Left renal pelvis (tissue), 4 donors: Measurements from ENCODE around the gene FOXO1. TPM values are rescaled to one million over a fixed set of nuclear protein-coding genes. Genes with fewer than 3 reads are reported as not detected.
"Not testable (repeated sequence)": the region's sequence is repeated elsewhere in the genome, so short reads cannot be mapped to it uniquely, and the experiment has no call there.

Experiments used
- DNase-seq, 4 donors: peaks; one replicate each; pipeline ENCODE4 v3.0.0-alpha.2; 2013; ENCODE audit warnings: low read depth in 4 of 4, low spot score in 3 of 4
- polyA plus RNA-seq, 4 donors: library from polyadenylated mRNA; unstranded; fragments of 120-200 nt; gene quantifications; one replicate each; pipeline ENCODE4 v1.2.1, GENCODE V29; 2013; ENCODE audit not compliant: insufficient read length in 4 of 4

Gene FOXO1
- polyA plus RNA-seq, 4 donors = 11.7 to 21.0 (median 16.3) TPM

DNA sequence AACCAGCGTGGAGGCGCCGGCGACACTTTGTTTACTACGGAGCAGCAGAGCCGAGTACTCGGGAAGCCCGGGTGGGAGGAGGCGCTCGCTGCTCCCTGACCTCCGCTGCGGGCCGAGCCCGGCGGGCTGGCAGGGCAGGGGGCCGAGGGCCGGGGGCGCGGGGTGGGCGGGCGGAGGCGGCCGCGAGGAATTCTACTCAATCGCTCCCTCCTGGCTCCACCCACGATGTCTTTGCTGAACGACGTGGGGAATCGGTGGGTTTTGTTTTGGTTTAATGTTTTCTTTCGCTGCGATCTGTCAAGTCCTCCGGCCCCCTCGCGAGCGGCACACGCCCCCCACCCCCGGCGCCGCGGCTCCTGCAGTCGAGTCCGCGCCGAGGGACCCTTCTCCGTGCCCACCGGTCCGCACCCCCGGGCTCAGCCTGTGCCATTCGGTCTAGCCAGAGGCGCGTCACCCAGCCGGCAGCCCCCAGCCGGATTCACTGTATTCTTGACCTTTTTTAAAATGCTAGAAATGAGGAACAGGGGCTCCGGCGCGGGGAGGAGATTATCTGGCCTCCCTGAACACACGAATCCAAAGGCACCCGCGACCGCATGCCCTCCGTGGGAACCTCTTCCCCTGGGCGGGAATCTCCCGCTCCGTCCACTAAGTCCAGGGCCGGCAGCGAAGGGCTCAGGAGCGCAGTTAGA, 636 bp upstream of the FOXO1 start:
- no peak for DNase-seq

DNA sequence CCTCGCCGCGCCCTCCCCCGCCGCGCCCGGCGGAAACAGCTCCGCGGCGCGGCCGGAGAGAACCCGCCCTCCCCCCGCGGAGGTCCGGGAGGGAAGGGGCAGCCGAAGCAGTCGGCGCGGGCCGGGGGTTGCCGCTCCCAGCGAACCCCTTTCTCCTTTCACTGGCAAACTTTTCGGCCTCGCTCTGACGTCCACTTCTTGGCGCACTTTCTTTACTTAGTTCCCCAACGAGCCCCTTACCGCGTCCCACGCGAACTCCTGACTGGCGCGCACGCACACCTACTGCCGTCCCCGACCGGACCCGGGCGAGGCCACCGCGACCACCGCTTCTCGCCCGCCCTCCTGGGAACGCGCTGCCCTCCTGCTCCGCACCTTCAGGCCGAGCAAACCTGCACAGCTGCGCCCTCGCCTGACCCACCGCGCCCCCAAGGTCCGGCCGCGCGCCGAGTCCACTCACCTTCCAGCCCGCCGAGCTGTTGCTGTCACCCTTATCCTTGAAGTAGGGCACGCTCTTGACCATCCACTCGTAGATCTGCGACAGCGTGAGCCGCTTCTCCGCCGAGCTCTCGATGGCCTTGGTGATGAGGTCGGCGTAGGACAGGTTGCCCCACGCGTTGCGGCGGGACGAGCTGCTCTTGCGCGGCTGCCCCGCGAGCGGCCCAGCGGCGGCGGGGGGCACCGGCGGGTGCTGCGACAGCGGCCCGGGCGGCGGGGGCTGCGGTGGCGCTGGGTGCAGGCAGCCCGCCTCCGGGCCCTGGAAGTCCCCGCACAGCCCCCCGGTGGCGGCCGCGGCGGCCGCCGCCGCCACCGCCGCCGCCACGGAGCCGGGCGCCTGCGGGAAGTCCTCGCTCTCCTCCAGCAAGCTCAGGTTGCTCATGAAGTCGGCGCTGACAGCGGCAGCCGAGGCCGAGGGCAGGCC, 1.1 kb downstream of the FOXO1 start:
- DNase-seq = no peak

DNA sequence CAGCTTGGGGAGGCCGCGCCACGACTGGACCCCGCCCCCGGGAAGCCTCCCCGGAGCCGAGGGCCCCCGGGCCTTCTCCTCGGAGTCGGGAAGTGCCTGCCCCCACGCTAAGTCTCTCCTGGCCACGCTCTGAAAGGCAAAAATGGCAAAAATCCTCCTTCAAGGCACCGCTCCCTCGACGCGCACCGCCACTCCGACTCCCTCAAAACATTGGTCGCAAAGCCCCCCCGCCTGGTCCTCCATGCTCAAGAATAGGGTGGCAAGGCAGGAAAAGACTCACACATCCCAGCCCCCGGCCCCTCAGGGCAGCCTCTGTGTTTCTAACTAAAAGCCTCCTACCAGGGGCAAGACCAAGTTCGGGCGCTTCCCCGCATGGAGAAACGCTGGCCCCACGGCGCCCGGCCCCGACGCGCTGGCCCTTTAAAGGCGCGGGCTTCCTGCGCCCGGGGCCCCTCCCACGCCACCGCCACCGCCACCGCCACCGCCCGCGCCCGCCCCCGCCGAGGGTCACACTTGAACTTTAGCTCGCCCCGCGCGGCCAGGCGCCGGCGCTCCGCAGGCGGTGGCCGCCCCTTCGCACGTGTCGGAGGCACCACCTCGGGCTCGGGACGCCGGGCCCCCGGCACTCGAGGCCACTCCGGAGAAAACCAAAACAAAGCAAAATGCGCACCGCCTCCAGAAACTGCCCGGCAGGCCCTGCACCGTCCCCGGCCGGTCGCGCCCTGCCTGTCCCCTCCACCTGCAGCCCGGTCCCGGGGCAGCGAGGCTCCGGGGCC, 1.9 kb downstream of the FOXO1 start:
- DNase-seq = peak in 1 of 4 donors; percentile 40

DNA sequence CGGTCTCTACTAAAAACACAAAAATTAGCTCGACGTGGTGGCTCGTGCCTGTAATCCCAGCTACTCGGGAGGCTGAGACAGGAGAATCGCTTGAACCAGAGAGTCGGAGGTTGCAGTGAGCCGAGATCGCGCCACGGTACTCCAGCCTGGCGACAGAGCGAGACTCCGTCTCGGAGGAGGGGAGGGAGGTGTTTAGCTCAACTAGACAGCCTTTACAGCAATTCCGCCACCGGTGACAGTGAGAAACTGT, 2.4 kb downstream of the FOXO1 start:
- DNase-seq = not testable (repeated sequence)

DNA sequence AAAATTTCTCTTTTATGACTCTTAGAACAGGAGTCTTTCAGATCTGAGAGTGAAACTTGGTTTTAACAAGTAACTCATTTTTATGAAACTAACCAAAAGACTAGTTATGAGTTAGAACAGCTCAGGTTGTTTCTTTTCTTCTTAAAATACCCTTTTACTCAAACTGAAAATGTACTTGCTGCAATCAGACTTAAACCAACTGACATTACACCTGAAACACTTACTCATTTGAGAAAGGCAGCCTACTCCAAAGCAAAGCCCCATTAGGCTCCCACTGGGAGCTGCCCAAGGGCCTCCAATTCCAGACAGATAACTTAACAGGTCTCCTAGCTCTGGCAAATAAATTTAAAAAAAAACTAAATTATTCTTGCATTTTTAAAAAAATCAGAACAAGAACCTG, 3.6 kb downstream of the FOXO1 start:
- no peak for DNase-seq

DNA sequence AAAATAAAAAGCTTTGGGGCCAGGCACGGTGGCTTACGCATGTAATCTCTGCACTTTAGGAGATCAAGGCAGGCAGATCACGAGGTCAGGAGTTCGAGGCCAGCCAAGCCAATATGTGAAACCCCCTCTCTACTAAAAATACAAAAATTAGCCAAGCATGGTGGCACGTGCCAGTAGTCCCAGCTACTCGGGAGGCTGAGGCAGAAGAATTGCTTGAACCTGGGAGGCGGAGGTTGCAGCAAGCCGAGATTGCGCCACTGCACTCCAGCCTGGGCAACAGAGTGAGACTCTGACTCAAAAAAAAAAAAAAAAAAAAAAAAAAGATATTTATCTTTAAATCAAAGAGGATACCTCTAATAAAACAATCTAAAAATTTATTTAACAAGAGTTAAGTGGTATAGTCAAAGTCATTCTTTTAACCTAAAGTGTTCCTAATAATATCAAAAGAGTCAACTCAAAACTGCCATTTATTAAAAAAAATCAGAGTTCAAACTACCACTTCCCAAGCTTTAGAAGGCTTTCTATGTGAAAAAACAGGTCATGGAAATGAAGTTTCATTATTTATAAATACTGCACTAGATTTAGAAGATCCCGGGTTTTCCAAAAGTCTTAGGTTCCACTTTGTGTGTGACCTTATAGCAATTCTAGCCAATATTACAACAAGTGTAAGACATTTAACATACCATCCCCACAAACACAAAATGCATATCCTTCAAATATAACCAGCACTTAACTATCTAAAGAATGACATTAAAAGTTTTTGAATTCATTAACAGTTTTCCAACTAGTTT, 4.4 kb downstream of the FOXO1 start:
- no peak for DNase-seq

- no peak for DNase-seq
Observed at GRCh38 chr13:40660692-40661091, 5.7 kb downstream of the FOXO1 start.

DNA sequence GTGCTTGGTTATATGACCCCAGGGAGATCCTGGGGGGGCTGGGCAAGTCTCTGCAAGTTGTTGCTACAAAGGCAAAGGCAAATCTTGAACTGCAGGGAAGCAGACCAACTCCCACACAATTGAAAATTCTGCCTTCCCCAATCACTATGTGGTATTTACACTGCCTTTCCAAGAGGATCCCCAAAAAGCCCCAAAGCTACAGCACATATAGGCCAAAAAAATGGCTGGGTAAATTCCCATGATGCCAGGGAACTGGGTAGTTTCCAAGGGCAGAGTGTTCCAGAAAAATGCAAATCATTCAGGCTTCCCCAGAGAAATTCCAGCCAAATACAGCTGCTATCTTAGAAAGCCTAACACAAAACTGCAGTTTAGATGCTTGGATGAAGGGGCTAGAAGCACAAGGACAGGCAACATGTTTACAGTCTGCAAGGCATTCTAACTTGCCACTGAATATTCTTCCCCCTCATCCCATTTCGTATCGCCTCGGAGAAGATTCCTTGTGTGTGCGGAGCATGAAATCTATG, 6.2 kb downstream of the FOXO1 start:
- DNase-seq = no peak

DNA sequence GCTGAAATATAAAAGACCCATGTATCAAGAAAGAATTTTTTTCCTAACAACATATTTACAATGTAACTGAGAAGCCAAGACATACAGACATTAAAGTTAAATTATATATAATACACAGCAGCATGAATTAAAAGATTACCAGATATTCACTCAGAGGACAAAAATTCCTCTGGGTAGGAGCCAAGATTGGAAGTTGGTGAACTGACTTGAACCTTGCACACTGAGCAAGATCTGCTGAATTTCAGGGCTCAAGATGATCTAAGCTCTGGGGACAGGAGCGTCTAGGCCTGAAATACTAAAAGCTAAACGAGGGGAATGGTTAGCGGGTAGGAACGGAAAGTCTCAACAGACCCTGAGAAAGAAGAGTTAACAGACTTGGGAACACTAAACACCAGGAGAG, 8.5 kb downstream of the FOXO1 start:
- DNase-seq = no peak

- DNase-seq = no peak
Observed at GRCh38 chr13:40657307-40657706, 9.1 kb downstream of the FOXO1 start.

DNA sequence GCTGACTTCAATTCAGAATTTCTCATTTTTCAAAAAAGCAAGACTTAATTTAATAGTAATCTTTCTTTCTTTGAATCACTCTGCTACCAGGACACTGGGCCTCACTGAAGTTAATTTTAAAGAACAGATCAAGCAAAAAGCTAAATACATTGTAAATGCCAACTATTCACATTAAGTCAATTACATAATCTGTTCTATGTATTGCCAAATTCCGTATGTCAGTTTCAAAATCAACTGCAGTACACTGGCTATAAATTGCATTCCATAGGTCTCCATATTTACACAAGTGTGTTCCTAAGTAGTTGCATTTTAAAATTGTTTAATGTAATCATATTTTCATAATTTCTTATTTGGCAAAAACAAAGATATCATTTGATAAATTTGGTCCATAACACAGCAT, 10.1 kb downstream of the FOXO1 start:
- no peak for DNase-seq

DNA sequence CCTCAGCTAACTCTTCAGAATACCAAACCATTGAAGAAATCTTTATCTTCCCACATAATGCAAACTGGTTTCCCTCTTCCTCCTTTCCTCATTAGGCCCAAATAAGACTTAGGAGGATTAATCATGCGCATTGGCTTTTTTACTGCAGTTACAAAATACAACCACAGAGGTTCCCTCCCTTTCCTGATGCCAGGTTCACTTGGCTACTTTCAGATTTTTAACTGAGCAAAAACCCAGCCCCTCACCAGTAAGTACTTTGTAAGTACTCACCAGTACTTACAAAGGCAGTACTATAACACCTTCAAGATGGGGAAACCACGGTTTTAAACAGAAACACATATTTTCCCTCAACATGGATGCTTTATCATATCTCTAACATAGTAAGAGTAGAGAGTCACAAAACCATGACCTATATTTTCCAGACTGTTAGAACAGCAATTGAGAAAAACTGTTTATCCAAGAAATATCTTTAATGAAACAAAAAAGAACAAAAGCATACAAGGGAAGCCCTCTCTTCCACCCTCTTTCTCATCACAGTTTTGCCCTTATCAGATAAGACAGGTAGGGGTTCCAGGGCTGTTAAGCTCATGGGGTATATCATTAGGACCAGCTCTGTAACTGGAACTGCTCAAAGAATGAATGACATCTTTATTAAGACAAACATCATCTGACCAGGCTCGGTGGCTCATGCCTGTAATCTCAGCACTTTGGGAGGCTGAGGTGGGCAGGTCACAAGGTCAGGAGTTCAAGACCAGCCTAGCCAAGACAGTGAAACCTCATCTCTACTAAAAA, 12.7 kb downstream of the FOXO1 start:
- DNase-seq = no peak

GRCh38 chr13:40652588-40652940, 13.9 kb downstream of the FOXO1 start:
- DNase-seq = no peak

DNA sequence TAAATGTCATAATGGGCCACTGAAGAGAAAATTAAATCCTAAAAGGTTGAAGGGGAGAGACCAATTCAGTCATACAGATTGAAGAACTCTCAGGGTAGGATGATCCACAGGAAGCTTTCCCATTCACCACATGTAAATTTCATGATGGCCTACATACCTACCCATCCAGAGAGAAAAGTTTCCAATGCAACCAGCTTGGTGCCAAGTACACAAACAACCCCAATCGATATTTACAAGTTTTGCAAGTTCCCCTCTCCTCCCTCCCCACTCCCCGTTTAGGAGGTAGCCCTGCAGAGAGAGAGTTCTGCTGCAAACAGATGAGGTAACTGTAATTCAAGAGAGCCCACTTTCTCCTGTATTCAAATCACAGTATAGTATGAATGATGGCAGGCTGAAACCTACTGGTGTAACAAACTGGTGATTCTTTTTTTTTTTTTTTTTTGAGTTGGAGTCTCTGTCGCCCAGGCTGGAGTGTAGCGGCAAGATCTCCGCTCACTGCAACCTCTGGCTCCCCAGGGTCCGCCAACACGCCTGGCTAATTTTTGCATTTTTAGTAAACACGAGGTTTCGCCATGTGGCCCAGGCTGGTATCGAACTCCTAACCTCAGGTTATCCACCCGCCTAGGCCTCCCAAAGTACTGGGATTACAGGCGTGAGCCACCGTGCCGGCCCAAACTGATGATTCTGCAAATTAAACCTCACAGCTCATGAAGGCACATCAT, 14.4 kb downstream of the FOXO1 start:
- DNase-seq = no peak

- DNase-seq = no peak
Observed at GRCh38 chr13:40648841-40649240, 17.6 kb downstream of the FOXO1 start.

DNA sequence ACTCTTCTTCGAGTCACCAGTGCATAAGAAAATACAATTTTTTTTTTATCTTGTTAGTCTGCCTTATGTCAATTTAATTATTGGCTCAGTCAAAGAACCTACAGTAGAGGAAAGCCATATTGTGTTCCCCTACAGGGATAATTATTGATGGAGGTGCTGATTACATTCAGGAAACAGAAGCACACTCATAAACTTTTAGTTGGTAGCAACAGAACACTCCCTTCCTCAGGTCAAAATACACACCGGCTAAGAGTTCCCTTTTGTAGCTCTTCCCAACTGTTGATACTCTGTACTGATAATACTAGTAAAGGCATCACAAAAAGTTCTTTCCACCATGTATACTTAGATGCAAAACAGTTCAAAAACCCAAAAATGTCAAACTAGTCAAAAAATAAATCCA, 18.4 kb downstream of the FOXO1 start:
- DNase-seq = no peak

- no peak for DNase-seq
Observed at GRCh38 chr13:40644838-40645604, 21.4 kb downstream of the FOXO1 start.

DNA sequence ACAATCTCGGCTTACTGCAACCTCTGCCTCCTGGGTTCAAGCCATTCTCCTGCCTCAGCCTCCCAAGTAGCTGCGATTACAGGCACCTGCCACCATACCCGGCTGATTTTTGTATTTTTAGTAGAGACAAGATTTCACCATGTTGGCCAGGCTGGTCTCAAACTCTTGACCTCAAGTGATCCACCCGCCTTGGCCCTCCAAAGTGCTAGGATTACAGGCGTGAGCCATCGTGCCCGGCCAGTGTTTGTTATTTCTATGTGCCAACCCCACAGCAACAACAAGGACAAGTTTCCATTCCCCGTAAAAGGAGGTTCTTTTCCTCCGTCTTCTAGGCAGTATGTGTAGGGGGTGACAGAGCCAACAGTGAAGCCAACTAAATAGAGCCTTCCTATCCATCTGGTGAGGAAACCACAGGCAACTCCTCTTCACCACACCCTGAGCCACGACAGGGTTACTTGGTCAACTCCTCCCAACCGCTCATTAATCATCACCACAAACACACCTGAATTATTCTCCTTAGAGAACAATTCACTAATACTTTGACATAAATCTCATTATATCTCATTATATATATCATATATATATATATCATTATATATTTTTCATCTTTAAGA, 25.5 kb downstream of the FOXO1 start:
- no peak for DNase-seq
